ENCODE results near the gene TTBK2.

The TTBK2 gene

GRCh38 chr15:42919799-42920518, 619 bp downstream of the TTBK2 start:
- TF ChIP-seq, protein P1, sequence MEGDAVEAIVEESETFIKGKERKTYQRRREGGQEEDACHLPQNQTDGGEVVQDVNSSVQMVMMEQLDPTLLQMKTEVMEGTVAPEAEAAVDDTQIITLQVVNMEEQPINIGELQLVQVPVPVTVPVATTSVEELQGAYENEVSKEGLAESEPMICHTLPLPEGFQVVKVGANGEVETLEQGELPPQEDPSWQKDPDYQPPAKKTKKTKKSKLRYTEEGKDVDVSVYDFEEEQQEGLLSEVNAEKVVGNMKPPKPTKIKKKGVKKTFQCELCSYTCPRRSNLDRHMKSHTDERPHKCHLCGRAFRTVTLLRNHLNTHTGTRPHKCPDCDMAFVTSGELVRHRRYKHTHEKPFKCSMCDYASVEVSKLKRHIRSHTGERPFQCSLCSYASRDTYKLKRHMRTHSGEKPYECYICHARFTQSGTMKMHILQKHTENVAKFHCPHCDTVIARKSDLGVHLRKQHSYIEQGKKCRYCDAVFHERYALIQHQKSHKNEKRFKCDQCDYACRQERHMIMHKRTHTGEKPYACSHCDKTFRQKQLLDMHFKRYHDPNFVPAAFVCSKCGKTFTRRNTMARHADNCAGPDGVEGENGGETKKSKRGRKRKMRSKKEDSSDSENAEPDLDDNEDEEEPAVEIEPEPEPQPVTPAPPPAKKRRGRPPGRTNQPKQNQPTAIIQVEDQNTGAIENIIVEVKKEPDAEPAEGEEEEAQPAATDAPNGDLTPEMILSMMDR (IDR thresholded peaks at IDR 0.05; ENCODE audit: poor library complexity, severe bottlenecking), result no peak
- Histone ChIP-seq H3K4me3 (ENCODE audit: severe bottlenecking) (peak overlapping the region; percentile 90), H3K4me1 (ENCODE audit: insufficient read depth, poor library complexity, severe bottlenecking) (peaks cover 17% of the 10 kb centered on the region), H3K27ac (ENCODE audit: poor library complexity, severe bottlenecking) (peak overlapping the region; percentile 55), H3K27me3 (ENCODE audit: insufficient read depth, poor library complexity, severe bottlenecking) (no peaks in the 10 kb centered on the region), H3K36me3 (ENCODE audit: low read depth) (peaks cover 5% of the 10 kb centered on the region), H3K9me3 (ENCODE audit: severe bottlenecking) (no peaks in the 10 kb centered on the region)
- DNase-seq (ENCODE audit: low spot score) (peak; percentile 73), ATAC-seq (ENCODE audit: low read depth) (peak; percentile 6)

GRCh38 chr15:42919308-42919707, 1.3 kb downstream of the TTBK2 start:
- DNase-seq (ENCODE audit: low spot score) (no peak), ATAC-seq (ENCODE audit: low read depth) (no peak)
- peaks cover 5% of the 10 kb centered on the region for H3K36me3 ChIP-seq (ENCODE audit: low read depth)
- TF ChIP-seq, protein P1 (IDR thresholded peaks at IDR 0.05; ENCODE audit: poor library complexity, severe bottlenecking), result no peak
- H3K4me3 ChIP-seq (ENCODE audit: severe bottlenecking), result peak overlapping the region; percentile 90
- H3K4me1 ChIP-seq (ENCODE audit: insufficient read depth, poor library complexity, severe bottlenecking), result peaks cover 17% of the 10 kb centered on the region
- no peaks in the 10 kb centered on the region for H3K9me3 ChIP-seq (ENCODE audit: severe bottlenecking)
- H3K27me3 ChIP-seq (ENCODE audit: insufficient read depth, poor library complexity, severe bottlenecking), result no peaks in the 10 kb centered on the region
- peak overlapping the region; percentile 55 for H3K27ac ChIP-seq (ENCODE audit: poor library complexity, severe bottlenecking)

DNA sequence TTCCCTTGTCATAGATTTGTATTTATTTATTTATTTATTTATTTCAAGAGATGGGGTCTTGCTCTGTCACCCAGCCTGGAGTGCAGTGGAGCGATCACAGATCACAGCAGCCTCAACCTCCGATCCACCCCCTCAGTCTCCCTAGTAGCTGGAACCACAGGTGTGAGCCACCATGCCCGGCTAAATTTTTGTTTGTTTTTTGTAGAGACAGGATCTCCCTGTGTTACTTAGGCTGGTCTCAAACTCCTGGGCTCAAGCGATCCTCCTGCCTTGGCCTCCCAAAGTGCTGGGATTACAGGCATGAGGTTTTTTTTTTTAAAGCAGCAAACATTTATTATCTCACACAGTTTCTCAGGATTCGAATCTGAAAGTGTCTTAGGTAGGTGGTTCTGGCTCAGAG, 2.5 kb downstream of the TTBK2 start:
- Histone ChIP-seq H3K4me3 (ENCODE audit: severe bottlenecking) (peak overlapping the region; percentile 90), H3K27me3 (ENCODE audit: insufficient read depth, poor library complexity, severe bottlenecking) (no peaks in the 10 kb centered on the region), H3K4me1 (ENCODE audit: insufficient read depth, poor library complexity, severe bottlenecking) (peaks cover 17% of the 10 kb centered on the region), H3K36me3 (ENCODE audit: low read depth) (peaks cover 5% of the 10 kb centered on the region), H3K27ac (ENCODE audit: poor library complexity, severe bottlenecking) (no peak overlapping the region), H3K9me3 (ENCODE audit: severe bottlenecking) (no peaks in the 10 kb centered on the region)
- TF ChIP-seq, protein P1 (IDR thresholded peaks at IDR 0.05; ENCODE audit: poor library complexity, severe bottlenecking), result no peak
- ATAC-seq (ENCODE audit: low read depth) (no peak), DNase-seq (ENCODE audit: low spot score) (no peak)

GRCh38 chr15:42915654-42916315, 4.8 kb downstream of the TTBK2 start:
- Histone ChIP-seq H3K4me1 (ENCODE audit: insufficient read depth, poor library complexity, severe bottlenecking) (peaks cover 20% of the 10 kb centered on the region), H3K27me3 (ENCODE audit: insufficient read depth, poor library complexity, severe bottlenecking) (no peaks in the 10 kb centered on the region), H3K9me3 (ENCODE audit: severe bottlenecking) (no peaks in the 10 kb centered on the region), H3K36me3 (ENCODE audit: low read depth) (peaks cover 5% of the 10 kb centered on the region), H3K4me3 (ENCODE audit: severe bottlenecking) (no peak overlapping the region), H3K27ac (ENCODE audit: poor library complexity, severe bottlenecking) (no peak overlapping the region)
- ATAC-seq (ENCODE audit: low read depth) (no peak), DNase-seq (ENCODE audit: low spot score) (no peak)
- TF ChIP-seq, protein P1 (IDR thresholded peaks at IDR 0.05; ENCODE audit: poor library complexity, severe bottlenecking), result no peak
